Raji (cell line): ENCODE data around the gene LRIG2.

Experiments
- POLR2A ChIP-seq: IDR thresholded peaks from 2 replicates; pipeline ENCODE4 v1.6.1; 2011; ENCODE audit warnings: low read depth, low read length, control low read depth; ENCODE audit not compliant: insufficient read depth

LRIG2 gene

DNA sequence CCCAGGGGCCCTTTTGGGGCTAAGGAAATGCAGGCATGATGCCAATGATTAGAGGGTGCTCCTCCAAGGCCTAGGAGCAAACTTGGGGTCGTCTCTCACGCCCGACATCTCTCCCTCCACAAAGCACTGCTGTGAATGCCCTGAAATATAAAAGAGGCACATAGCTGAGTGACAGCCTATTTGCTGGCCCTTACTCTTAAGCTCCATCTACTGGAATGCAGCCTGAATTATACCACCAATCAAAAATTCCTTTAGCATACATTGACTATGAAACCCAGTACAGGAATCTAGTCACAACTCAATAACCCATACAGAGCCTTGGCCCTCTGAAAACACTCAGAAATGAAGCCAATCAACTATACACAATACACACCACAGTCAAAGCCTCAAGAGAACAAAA, 105.5 kb downstream of the LRIG2 start:
- no peak for TF ChIP-seq POLR2A
